ENCODE data around the gene ITGB2. TPM values are rescaled to one million over a fixed set of nuclear protein-coding genes. Genes with fewer than 3 reads are reported as not detected.
A peak's percentile ranks its signal among the peaks of the same experiment; 100 is the strongest.

The ITGB2 gene
- total RNA-seq, 1 donor from 2014 or later: not detected

- H3K4me3 Mint-ChIP-seq: no peak overlapping the region
- H3K27me3 Mint-ChIP-seq (ENCODE audit: insufficient read depth, low read depth): peaks cover 10% of the 10 kb centered on the region
Measured at GRCh38 chr21:44867999-44868700, 52.5 kb downstream of the ITGB2 start.

GRCh38 chr21:44867464-44867863 lies 53.2 kb downstream of the ITGB2 start:
- Mint-ChIP-seq H3K4me1 (peaks cover 53% of the 10 kb centered on the region), H3K36me3 (peaks cover 27% of the 10 kb centered on the region), H3K4me3 (peak overlapping the region; percentile 20), H3K27ac (peak overlapping the region; percentile 20), H3K9me3 (no peaks in the 10 kb centered on the region), H3K27me3 (ENCODE audit: insufficient read depth, low read depth) (peaks cover 8% of the 10 kb centered on the region)
- Histone ChIP-seq H3F3A (ENCODE audit: low read depth) (no peaks in the 10 kb centered on the region), H3K79me2 (ENCODE audit: low read depth) (peaks cover 97% of the 10 kb centered on the region), H3K4me2 (no peak overlapping the region), H3K4me3 (no peak overlapping the region), H3K9me3 (ENCODE audit: low read depth) (no peaks in the 10 kb centered on the region), H2AFZ (replicated peaks) (no peak overlapping the region), H3K9ac (no peak overlapping the region), H3K36me3 (no peaks in the 10 kb centered on the region), H3K4me1 (peaks cover 7% of the 10 kb centered on the region), H3K27ac (no peak overlapping the region), H3K27me3 (no peaks in the 10 kb centered on the region), H4K20me1 (ENCODE audit: low read depth) (peaks cover 94% of the 10 kb centered on the region)
- TF ChIP-seq EZH2 (IDR thresholded peaks at IDR 0.05) (no peak), CTCF (IDR thresholded peaks at IDR 0.05) (no peak), EZH2phosphoT487 (IDR thresholded peaks at IDR 0.05) (no peak)
- no peak for DNase-seq (ENCODE audit: low spot score)

More at GRCh38 chr21:44867999-44868700, 52.5 kb downstream of the ITGB2 start:
- Histone ChIP-seq H3K27me3 (no peaks in the 10 kb centered on the region), H2AFZ (replicated peaks) (no peak overlapping the region), H3K36me3 (no peaks in the 10 kb centered on the region), H4K20me1 (ENCODE audit: low read depth) (peaks cover 95% of the 10 kb centered on the region), H3F3A (ENCODE audit: low read depth) (no peaks in the 10 kb centered on the region), H3K4me3 (no peak overlapping the region), H3K79me2 (ENCODE audit: low read depth) (peaks cover 97% of the 10 kb centered on the region), H3K4me2 (no peak overlapping the region), H3K9me3 (ENCODE audit: low read depth) (no peaks in the 10 kb centered on the region), H3K9ac (no peak overlapping the region), H3K27ac (no peak overlapping the region), H3K4me1 (peaks cover 7% of the 10 kb centered on the region)
- H3K4me1 Mint-ChIP-seq: peaks cover 55% of the 10 kb centered on the region
- TF ChIP-seq EZH2phosphoT487 (IDR thresholded peaks at IDR 0.05) (no peak), EZH2 (IDR thresholded peaks at IDR 0.05) (no peak), CTCF (IDR thresholded peaks at IDR 0.05) (no peak)
- peaks cover 27% of the 10 kb centered on the region for H3K36me3 Mint-ChIP-seq
- no peak for DNase-seq (ENCODE audit: low spot score)
- no peaks in the 10 kb centered on the region for H3K9me3 Mint-ChIP-seq
- H3K27ac Mint-ChIP-seq: no peak overlapping the region

GRCh38 chr21:44866780-44867179 lies 53.9 kb downstream of the ITGB2 start:
- peaks cover 97% of the 10 kb centered on the region for H3K79me2 ChIP-seq (ENCODE audit: low read depth)
- peaks cover 94% of the 10 kb centered on the region for H4K20me1 ChIP-seq (ENCODE audit: low read depth)
- no peak overlapping the region for H3K4me3 ChIP-seq
- no peaks in the 10 kb centered on the region for H3K9me3 ChIP-seq (ENCODE audit: low read depth)
- H3F3A ChIP-seq (ENCODE audit: low read depth): no peaks in the 10 kb centered on the region
- Mint-ChIP-seq H3K4me3 (no peak overlapping the region), H3K27me3 (ENCODE audit: insufficient read depth, low read depth) (peaks cover 9% of the 10 kb centered on the region), H3K4me1 (peaks cover 46% of the 10 kb centered on the region), H3K27ac (no peak overlapping the region), H3K36me3 (peaks cover 27% of the 10 kb centered on the region), H3K9me3 (no peaks in the 10 kb centered on the region)
- peaks cover under 1% of the 10 kb centered on the region for H3K4me1 ChIP-seq
- no peak overlapping the region for H3K9ac ChIP-seq
- TF ChIP-seq EZH2phosphoT487 (IDR thresholded peaks at IDR 0.05) (no peak), EZH2 (IDR thresholded peaks at IDR 0.05) (no peak), CTCF (IDR thresholded peaks at IDR 0.05) (no peak)
- H3K4me2 ChIP-seq: no peak overlapping the region
- H2AFZ ChIP-seq (replicated peaks): no peak overlapping the region
- H3K27ac ChIP-seq: no peak overlapping the region
- no peaks in the 10 kb centered on the region for H3K36me3 ChIP-seq
- no peak for DNase-seq (ENCODE audit: low spot score)
- no peaks in the 10 kb centered on the region for H3K27me3 ChIP-seq

All from neural progenitor cell (in vitro differentiated cells).